ENCODE results near the gene SPATA12.
A peak's percentile ranks its signal among the peaks of the same experiment; 100 is the strongest.
"Not testable (repeated sequence)": the region's sequence is repeated elsewhere in the genome, so short reads cannot be mapped to it uniquely, and the experiment has no call there.

Gene SPATA12

GRCh38 chr3:57078635-57079473 lies 18.4 kb downstream of the SPATA12 start:
- peak overlapping the region; percentile 73 for H3K4me3 ChIP-seq (ENCODE audit: low read depth, low read length)
- no peak for TF ChIP-seq CTCF (IDR thresholded peaks at IDR 0.05; ENCODE audit: low read depth, low read length)
- peak; percentile 62 for DNase-seq

GRCh38 chr3:57079474-57079831 lies 19.0 kb downstream of the SPATA12 start:
- Histone ChIP-seq H3K9me3 (ENCODE audit: severe bottlenecking) (no peaks in the 10 kb centered on the region), H3K36me3 (no peaks in the 10 kb centered on the region), H3K27ac (no peak overlapping the region), H3K27me3 (ENCODE audit: insufficient read depth, low read depth, severe bottlenecking) (no peaks in the 10 kb centered on the region), H3K4me3 (ENCODE audit: low read depth, low read length) (peak overlapping the region; percentile 73)
- TF ChIP-seq CTCF (IDR thresholded peaks at IDR 0.05; ENCODE audit: low read depth, low read length): no peak
- no peak for DNase-seq

More at GRCh38 chr3:57078635-57079473, 18.4 kb downstream of the SPATA12 start:
- Histone ChIP-seq H3K36me3 (no peaks in the 10 kb centered on the region), H3K9me3 (ENCODE audit: severe bottlenecking) (no peaks in the 10 kb centered on the region), H3K27ac (no peak overlapping the region; the same call in 1 of the 2 replicates), H3K27me3 (ENCODE audit: insufficient read depth, low read depth, severe bottlenecking) (no peaks in the 10 kb centered on the region)

GRCh38 chr3:57080171-57080570 lies 19.7 kb downstream of the SPATA12 start:
- DNase-seq: no peak
- H3K9me3 ChIP-seq (ENCODE audit: severe bottlenecking): no peaks in the 10 kb centered on the region
- no peak for TF ChIP-seq CTCF (IDR thresholded peaks at IDR 0.05; ENCODE audit: low read depth, low read length)
- no peak overlapping the region for H3K27ac ChIP-seq
- H3K4me3 ChIP-seq (ENCODE audit: low read depth, low read length): no peak overlapping the region
- no peaks in the 10 kb centered on the region for H3K27me3 ChIP-seq (ENCODE audit: insufficient read depth, low read depth, severe bottlenecking)
- no peaks in the 10 kb centered on the region for H3K36me3 ChIP-seq

GRCh38 chr3:57081173-57081572 lies 20.7 kb downstream of the SPATA12 start:
- no peak overlapping the region for H3K4me3 ChIP-seq (ENCODE audit: low read depth, low read length)
- no peak for TF ChIP-seq CTCF (IDR thresholded peaks at IDR 0.05; ENCODE audit: low read depth, low read length)
- H3K9me3 ChIP-seq (ENCODE audit: severe bottlenecking): no peaks in the 10 kb centered on the region
- DNase-seq: no peak
- no peaks in the 10 kb centered on the region for H3K36me3 ChIP-seq
- no peaks in the 10 kb centered on the region for H3K27me3 ChIP-seq (ENCODE audit: insufficient read depth, low read depth, severe bottlenecking)
- H3K27ac ChIP-seq: no peak overlapping the region

- H3K27me3 ChIP-seq (ENCODE audit: insufficient read depth, low read depth, severe bottlenecking): no peaks in the 10 kb centered on the region
- H3K4me3 ChIP-seq (ENCODE audit: low read depth, low read length): no peak overlapping the region
- DNase-seq: no peak
- no peak for TF ChIP-seq CTCF (IDR thresholded peaks at IDR 0.05; ENCODE audit: low read depth, low read length)
- H3K9me3 ChIP-seq (ENCODE audit: severe bottlenecking): no peaks in the 10 kb centered on the region
- no peak overlapping the region for H3K27ac ChIP-seq
- no peaks in the 10 kb centered on the region for H3K36me3 ChIP-seq
Observed at GRCh38 chr3:57082481-57082880, 22.0 kb downstream of the SPATA12 start.

- not testable (repeated sequence) for H3K27ac ChIP-seq; H3K4me3 ChIP-seq (ENCODE audit: low read depth, low read length); H3K9me3 ChIP-seq (ENCODE audit: severe bottlenecking); H3K27me3 ChIP-seq (ENCODE audit: insufficient read depth, low read depth, severe bottlenecking); DNase-seq; H3K36me3 ChIP-seq
Observed at GRCh38 chr3:57083266-57083995, 23.0 kb downstream of the SPATA12 start.

Measured in WERI-Rb-1 (cell line).